ENCODE measurements around the gene RWDD1. TPM values are rescaled to one million over a fixed set of nuclear protein-coding genes. Genes with fewer than 3 reads are reported as not detected.

Gene RWDD1
- total and polyA plus RNA-seq, 2 of the 13 experiments (the other 11 are each of a cell fraction or from before 2014, with no cell fraction given), result 27.4 to 67.1 TPM

DNA sequence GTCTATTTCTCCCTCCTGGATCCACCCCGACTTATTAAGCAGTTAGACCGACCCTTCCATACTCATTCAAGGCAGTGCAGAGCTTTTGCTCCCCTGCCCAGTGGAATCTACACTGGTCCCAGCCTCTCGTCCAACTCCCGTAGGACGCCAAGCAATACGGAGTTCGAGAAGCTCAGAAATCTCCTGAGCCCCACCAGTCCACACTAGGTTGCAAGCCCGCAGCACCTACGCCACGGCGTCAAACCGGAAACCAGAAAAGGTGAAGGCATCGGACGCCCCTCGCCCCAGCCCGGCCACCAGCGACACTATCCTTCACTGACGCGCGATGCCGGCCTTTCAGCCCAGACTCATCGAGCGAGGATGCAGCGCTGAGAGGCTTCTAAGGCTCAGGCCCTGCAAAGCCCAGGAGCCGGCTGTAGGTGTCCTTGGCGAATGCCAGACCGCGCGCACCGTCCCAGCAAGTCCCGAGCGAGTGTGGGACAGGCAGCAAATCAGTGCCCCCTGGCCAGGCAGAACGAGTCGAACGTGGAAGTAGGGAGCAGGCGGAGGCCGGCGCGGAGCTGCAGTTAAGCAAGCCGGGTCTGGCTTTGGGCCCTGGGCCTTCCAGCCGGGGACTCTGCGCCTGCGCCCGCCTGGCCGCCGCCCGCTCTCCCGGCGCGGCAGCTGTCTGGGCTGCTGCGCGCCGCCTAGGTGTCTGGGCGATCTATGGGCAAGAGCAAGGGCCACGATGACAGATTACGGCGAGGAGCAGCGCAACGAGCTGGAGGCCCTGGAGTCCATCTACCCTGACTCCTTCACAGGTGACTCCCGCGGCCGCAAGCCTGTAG lies at the start of gene RWDD1 (continued):
- TF ChIP-seq, protein P1, sequence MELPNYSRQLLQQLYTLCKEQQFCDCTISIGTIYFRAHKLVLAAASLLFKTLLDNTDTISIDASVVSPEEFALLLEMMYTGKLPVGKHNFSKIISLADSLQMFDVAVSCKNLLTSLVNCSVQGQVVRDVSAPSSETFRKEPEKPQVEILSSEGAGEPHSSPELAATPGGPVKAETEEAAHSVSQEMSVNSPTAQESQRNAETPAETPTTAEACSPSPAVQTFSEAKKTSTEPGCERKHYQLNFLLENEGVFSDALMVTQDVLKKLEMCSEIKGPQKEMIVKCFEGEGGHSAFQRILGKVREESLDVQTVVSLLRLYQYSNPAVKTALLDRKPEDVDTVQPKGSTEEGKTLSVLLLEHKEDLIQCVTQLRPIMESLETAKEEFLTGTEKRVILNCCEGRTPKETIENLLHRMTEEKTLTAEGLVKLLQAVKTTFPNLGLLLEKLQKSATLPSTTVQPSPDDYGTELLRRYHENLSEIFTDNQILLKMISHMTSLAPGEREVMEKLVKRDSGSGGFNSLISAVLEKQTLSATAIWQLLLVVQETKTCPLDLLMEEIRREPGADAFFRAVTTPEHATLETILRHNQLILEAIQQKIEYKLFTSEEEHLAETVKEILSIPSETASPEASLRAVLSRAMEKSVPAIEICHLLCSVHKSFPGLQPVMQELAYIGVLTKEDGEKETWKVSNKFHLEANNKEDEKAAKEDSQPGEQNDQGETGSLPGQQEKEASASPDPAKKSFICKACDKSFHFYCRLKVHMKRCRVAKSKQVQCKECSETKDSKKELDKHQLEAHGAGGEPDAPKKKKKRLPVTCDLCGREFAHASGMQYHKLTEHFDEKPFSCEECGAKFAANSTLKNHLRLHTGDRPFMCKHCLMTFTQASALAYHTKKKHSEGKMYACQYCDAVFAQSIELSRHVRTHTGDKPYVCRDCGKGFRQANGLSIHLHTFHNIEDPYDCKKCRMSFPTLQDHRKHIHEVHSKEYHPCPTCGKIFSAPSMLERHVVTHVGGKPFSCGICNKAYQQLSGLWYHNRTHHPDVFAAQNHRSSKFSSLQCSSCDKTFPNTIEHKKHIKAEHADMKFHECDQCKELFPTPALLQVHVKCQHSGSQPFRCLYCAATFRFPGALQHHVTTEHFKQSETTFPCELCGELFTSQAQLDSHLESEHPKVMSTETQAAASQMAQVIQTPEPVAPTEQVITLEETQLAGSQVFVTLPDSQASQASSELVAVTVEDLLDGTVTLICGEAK (IDR thresholded peaks at IDR 0.05), result no peak
- TF ChIP-seq, protein P1 (CRISPR knock-in tag; IDR thresholded peaks at IDR 0.05), result peak; percentile 88; the same call in 1 of the 2 replicates
- TF ChIP-seq CHD4 (IDR thresholded peaks at IDR 0.05; ENCODE audit: borderline replicate concordance, low read length) (no peak), NCOA2 (CRISPR knock-in tag; IDR thresholded peaks at IDR 0.05) (peak; percentile 79; the same call in 1 of the 2 replicates), SATB2 (CRISPR knock-in tag; IDR thresholded peaks at IDR 0.05) (peak; percentile 83; the same call in 1 of the 2 replicates), RFX5 (IDR thresholded peaks at IDR 0.05; ENCODE audit: low read depth, low read length) (no peak; the same call in 1 of the 2 replicates), ZNF569 (CRISPR knock-in tag; IDR thresholded peaks at IDR 0.05; ENCODE audit: borderline replicate concordance) (peak; percentile 84; the same call in 1 of the 2 replicates), MEIS1 (CRISPR knock-in tag; IDR thresholded peaks at IDR 0.05; ENCODE audit: borderline replicate concordance) (peak; percentile 99; the same call in 1 of the 2 replicates), JUNB (CRISPR knock-in tag; IDR thresholded peaks at IDR 0.05; ENCODE audit: borderline replicate concordance) (no peak), NONO (IDR thresholded peaks at IDR 0.05) (no peak), NONO (CRISPR knock-in tag; conservative IDR thresholded peaks at IDR 0.05) (peak; percentile 99), ZNF138 (CRISPR knock-in tag; IDR thresholded peaks at IDR 0.05; ENCODE audit: low read depth) (no peak)
- TF ChIP-seq, protein P2, sequence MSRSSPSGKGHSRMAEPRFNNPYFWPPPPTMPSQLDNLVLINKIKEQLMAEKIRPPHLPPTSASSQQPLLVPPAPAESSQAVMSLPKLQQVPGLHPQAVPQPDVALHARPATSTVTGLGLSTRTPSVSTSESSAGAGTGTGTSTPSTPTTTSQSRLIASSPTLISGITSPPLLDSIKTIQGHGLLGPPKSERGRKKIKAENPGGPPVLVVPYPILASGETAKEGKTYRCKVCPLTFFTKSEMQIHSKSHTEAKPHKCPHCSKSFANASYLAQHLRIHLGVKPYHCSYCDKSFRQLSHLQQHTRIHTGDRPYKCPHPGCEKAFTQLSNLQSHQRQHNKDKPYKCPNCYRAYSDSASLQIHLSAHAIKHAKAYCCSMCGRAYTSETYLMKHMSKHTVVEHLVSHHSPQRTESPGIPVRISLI (CRISPR knock-in tag; IDR thresholded peaks at IDR 0.05; ENCODE audit: borderline replicate concordance), result peak; percentile 55; the same call in 1 of the 2 replicates
- TF ChIP-seq, protein P3, sequence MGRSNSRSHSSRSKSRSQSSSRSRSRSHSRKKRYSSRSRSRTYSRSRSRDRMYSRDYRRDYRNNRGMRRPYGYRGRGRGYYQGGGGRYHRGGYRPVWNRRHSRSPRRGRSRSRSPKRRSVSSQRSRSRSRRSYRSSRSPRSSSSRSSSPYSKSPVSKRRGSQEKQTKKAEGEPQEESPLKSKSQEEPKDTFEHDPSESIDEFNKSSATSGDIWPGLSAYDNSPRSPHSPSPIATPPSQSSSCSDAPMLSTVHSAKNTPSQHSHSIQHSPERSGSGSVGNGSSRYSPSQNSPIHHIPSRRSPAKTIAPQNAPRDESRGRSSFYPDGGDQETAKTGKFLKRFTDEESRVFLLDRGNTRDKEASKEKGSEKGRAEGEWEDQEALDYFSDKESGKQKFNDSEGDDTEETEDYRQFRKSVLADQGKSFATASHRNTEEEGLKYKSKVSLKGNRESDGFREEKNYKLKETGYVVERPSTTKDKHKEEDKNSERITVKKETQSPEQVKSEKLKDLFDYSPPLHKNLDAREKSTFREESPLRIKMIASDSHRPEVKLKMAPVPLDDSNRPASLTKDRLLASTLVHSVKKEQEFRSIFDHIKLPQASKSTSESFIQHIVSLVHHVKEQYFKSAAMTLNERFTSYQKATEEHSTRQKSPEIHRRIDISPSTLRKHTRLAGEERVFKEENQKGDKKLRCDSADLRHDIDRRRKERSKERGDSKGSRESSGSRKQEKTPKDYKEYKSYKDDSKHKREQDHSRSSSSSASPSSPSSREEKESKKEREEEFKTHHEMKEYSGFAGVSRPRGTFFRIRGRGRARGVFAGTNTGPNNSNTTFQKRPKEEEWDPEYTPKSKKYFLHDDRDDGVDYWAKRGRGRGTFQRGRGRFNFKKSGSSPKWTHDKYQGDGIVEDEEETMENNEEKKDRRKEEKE (IDR thresholded peaks at IDR 0.05), result no peak
- TF ChIP-seq, protein P4, sequence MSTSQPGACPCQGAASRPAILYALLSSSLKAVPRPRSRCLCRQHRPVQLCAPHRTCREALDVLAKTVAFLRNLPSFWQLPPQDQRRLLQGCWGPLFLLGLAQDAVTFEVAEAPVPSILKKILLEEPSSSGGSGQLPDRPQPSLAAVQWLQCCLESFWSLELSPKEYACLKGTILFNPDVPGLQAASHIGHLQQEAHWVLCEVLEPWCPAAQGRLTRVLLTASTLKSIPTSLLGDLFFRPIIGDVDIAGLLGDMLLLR (CRISPR knock-in tag; IDR thresholded peaks at IDR 0.05), result peak; percentile 93

All from HepG2 (cell line).